Ovary (tissue), 9 donors: ENCODE data around the gene AFF2. TPM values are rescaled to one million over a fixed set of nuclear protein-coding genes. Genes with fewer than 3 reads are reported as not detected.

ENCODE experiments used
- DNase-seq, 5 donors: peaks; one replicate each; pipeline ENCODE4 v3.0.0-alpha.2; 2019 to 2020
- H3K27ac ChIP-seq, 2 donors: fragments of 200-600 bp; one replicate each; pipeline versions ENCODE4 v1.5.1 to v1.8.0; 2019 to 2022
- H3K27me3 ChIP-seq: fragments of 200-600 bp; one replicate; pipeline ENCODE4 v1.8.0; 2022
- H3K36me3 ChIP-seq: fragments of 200-600 bp; sonication (generic); one replicate; pipeline ENCODE4 v1.5.1; 2019
- H3K4me1 ChIP-seq: one replicate; pipeline ENCODE4 v1.8.1; 2013; ENCODE audit warnings: mild to moderate bottlenecking, moderate library complexity; ENCODE audit not compliant: insufficient read depth
- H3K4me3 ChIP-seq: fragments of 200-600 bp; sonication (generic); one replicate; pipeline ENCODE4 v1.5.1; 2017
- H3K9me3 ChIP-seq, 2 donors: fragments of 200-600 bp in 1 of 2; sonication (generic) in 1 of 2; one replicate each; pipeline versions ENCODE4 v1.5.1 to v1.8.1; 2013 to 2019; ENCODE audit warnings: mild to moderate bottlenecking in 1 of 2, moderate library complexity in 1 of 2
- EP300 ChIP-seq: sonication (generic); formaldehyde crosslinking; IDR thresholded peaks from one replicate; pipeline ENCODE4 v1.6.1; 2017; ENCODE audit warnings: antibody characterized with exemption
- POLR2A ChIP-seq: fragments of 450-650 bp; IDR thresholded peaks from one replicate; pipeline ENCODE4 v1.6.1; 2017; ENCODE audit warnings: antibody characterized with exemption, mild to moderate bottlenecking, moderate library complexity
- WGBS, 3 donors: extraction: QIAGEN DNeasy Blood & Tissue Kit in 1 of 3; methylation state at CpG; one replicate each; pipeline versions ENCODE4 v1.1.5 to v1.1.7; 2013 to 2017; 5-methylcytosine and 5-hydroxymethylcytosine counted together
- intact Hi-C, 4 donors: fragments of 100-400 bp; cut with DNase I; formaldehyde crosslinking; loops; one replicate each; pipeline versions ENCODE4 v1.11.0 to v1.15.1; 2022 to 2023
- polyA plus RNA-seq, 2 donors: library from polyadenylated mRNA; stranded (reverse); fragments of 200-250 nt in 1 of 2; fragments of 350-450 nt in 1 of 2; fragmentation: Illumina TruSeq in 1 of 2; extraction: RNeasy Lipid Tissue Mini Kit (QIAGEN cat#74804) in 1 of 2; gene quantifications; one replicate each; pipeline ENCODE4 v1.2.3, GENCODE V29; 2013 to 2014
- total RNA-seq, 7 donors: library from RNA; depleted of rRNA in 2 of 7; stranded (reverse); fragments of >200 nt in 2 of 7; fragmentation: NEBNext Ultra II Directional in 3 of 7; extraction: Animal tissue kit (Norgen Biotek cat#: 25700) in 3 of 7; gene quantifications; one replicate each; pipeline versions ENCODE4 v1.1.0 to v1.2.4, GENCODE V29; 2016 to 2023
- TF ChIP-seq, protein P1 (sequence below), 3 donors: fragments of 450-650 bp in 2 of 3; fragments of 200-600 bp in 1 of 3; IDR thresholded peaks; one replicate each; pipeline versions ENCODE4 v1.5.1 to v1.8.0; 2016 to 2022; ENCODE audit warnings: antibody characterized with exemption in 3 of 3, mild to moderate bottlenecking in 1 of 3
- donor health status: DM: no; HTN: no; CAD: no; lungs with moderate emphysema.
- donor health status: DM: no; HTN: no; CAD: no.
- donor health status: Bipolar disorder and iron deficiency.
- donor health status: DM: yes; HTN: yes; CAD: no.
- donor health status: DM: no; HTN: no; CAD: no.
- donor health status: DM: yes; HTN: yes; CAD: no.

AFF2 gene
- total and polyA plus RNA-seq, 9 donors, result 1.3 to 12.3 (median 4.6) TPM

DNA sequence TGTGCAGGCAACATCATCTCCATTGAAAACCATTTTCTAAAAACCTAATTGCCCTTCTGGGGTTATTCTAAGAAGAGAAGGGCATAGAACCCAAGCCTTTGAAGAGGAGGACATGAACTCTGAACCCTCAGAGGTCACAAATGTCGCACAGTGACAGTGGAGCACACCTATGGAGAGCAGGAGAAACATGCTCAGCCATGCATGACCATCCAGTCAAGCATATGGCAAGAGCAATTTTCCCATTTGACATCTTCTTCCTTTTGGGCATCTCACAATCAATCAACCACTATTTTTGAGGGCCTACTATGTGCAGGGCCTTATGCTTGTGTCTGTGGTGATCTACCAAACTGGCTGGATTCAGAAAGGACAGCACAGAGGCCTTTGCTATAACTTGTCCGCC, 30.1 kb upstream of the AFF2 start:
- intact Hi-C loops, result no loop called here
- TF ChIP-seq POLR2A (no peak), EP300 (no peak)
- TF ChIP-seq, protein P1, sequence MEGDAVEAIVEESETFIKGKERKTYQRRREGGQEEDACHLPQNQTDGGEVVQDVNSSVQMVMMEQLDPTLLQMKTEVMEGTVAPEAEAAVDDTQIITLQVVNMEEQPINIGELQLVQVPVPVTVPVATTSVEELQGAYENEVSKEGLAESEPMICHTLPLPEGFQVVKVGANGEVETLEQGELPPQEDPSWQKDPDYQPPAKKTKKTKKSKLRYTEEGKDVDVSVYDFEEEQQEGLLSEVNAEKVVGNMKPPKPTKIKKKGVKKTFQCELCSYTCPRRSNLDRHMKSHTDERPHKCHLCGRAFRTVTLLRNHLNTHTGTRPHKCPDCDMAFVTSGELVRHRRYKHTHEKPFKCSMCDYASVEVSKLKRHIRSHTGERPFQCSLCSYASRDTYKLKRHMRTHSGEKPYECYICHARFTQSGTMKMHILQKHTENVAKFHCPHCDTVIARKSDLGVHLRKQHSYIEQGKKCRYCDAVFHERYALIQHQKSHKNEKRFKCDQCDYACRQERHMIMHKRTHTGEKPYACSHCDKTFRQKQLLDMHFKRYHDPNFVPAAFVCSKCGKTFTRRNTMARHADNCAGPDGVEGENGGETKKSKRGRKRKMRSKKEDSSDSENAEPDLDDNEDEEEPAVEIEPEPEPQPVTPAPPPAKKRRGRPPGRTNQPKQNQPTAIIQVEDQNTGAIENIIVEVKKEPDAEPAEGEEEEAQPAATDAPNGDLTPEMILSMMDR (IDR thresholded peaks at IDR 0.05), result no peak
- Histone ChIP-seq H3K27me3 (no peaks in the 10 kb centered on the region), H3K36me3 (no peaks in the 10 kb centered on the region), H3K4me1 (no peaks in the 10 kb centered on the region), H3K9me3 (no peaks in the 10 kb centered on the region), H3K4me3 (no peak overlapping the region), H3K27ac (no peak overlapping the region)
- DNase-seq, result no peak
- 64 to 76% (median 75%) methylated on average over 2 of the region's 2 CpGs for WGBS, 3 donors

DNA sequence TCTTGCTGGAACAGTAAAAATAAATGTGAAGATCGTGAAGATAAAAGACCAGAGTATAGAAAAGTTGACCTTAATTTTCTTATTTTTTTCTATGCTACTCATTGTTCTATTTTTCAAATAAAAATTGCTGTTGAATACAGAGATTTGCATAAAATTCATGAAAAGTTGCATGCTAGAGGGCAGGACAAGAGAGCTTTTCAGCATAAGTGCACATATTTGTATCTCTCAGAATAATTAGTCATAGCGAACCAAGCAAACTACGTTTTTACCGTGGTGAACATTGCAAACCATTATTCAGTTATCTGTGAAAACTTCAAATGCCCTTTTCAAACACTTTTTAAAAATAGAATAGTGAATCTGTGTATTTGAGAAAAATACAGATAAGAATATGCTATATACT, 26.4 kb upstream of the AFF2 start:
- intact Hi-C loops, result no loop called here
- no peak for DNase-seq
- Histone ChIP-seq H3K4me1 (no peaks in the 10 kb centered on the region), H3K36me3 (no peaks in the 10 kb centered on the region), H3K4me3 (no peak overlapping the region), H3K27me3 (no peaks in the 10 kb centered on the region), H3K9me3 (no peaks in the 10 kb centered on the region), H3K27ac (no peak overlapping the region)
- TF ChIP-seq POLR2A (no peak), EP300 (no peak)
- TF ChIP-seq, protein P1 (IDR thresholded peaks at IDR 0.05), result no peak
- WGBS, 3 donors, result 54 to 64% (median 64%) methylated on average over 4 of the region's 4 CpGs

DNA sequence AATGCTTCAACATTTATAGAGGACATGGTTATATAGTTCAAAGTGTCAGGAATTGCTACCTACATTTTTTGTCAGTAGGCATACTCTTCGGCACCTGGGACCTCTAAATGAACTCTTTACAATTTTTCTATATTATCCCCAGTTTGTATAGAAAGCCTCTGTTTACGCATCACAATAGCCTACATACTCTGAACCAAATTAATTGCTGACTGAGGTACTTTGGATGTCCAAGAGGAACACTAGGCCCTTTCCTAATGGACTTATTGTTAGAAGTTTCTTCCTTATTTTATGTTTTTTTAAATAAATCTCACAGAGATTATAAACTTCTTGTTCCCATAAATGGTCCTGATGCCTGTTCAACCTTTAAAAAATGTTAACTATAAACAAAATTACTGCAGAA, 8.4 kb upstream of the AFF2 start:
- 76 to 84% (median 82%) methylated on average over 2 of the region's 2 CpGs for WGBS, 3 donors
- intact Hi-C loops, result no loop called here
- H3K4me3 ChIP-seq, result no peak overlapping the region
- no peaks in the 10 kb centered on the region for H3K9me3 ChIP-seq
- no peaks in the 10 kb centered on the region for H3K36me3 ChIP-seq
- H3K27ac ChIP-seq, result no peak overlapping the region
- TF ChIP-seq EP300 (no peak), POLR2A (no peak)
- TF ChIP-seq, protein P1 (IDR thresholded peaks at IDR 0.05), result no peak
- H3K27me3 ChIP-seq, result no peaks in the 10 kb centered on the region
- no peak for DNase-seq
- H3K4me1 ChIP-seq, result no peaks in the 10 kb centered on the region

DNA sequence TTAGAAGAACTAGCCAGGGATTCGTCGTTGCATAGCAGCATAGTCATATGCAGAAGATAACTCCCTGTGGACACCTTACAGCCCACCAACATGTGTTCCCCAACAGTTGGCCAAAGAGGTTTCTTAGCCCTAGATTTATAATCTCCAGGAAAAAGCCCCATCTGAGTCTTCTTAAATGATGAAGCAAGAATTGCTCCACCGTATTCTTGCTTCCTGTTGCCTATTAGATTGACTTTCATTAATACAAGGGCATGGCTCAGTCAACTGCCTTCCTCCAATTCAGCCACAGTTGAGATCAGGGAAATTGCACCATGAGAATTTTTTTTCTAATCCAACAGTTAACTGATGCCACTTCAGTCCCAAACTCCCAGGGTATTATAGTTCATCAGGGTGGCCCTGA, 5.2 kb upstream of the AFF2 start:
- Histone ChIP-seq H3K4me1 (no peaks in the 10 kb centered on the region), H3K9me3 (no peaks in the 10 kb centered on the region), H3K27ac (no peak overlapping the region), H3K4me3 (no peak overlapping the region), H3K27me3 (no peaks in the 10 kb centered on the region), H3K36me3 (no peaks in the 10 kb centered on the region)
- 60 to 73% (median 68%) methylated on average over 3 of the region's 3 CpGs for WGBS, 3 donors
- no peak for DNase-seq
- no peak for TF ChIP-seq EP300
- TF ChIP-seq, protein P1 (IDR thresholded peaks at IDR 0.05), result no peak
- no peak for TF ChIP-seq POLR2A
- intact Hi-C loops, result no loop called here

DNA sequence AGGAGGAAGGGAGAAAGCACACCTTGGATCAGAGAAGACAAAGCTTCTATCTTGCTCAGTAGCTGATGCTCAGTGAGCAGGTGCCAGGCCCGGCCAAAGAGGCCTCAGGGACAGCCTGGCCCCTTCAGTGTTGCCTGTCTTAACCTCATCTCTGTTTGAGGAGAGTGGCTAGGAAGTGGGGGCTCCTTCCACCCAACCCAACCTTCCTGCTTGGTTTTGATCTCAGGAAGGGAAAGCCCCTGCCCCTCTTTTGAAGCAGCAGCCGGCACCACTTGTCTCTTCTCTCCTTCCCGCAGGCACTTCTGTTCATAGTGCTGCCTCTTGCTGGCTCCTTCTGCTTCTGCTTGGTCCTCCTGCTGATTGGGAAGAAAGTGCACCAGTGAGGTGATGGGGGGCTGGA, 2.4 kb upstream of the AFF2 start:
- intact Hi-C loops, result no loop called here
- TF ChIP-seq, protein P1 (IDR thresholded peaks at IDR 0.05), result no peak
- TF ChIP-seq EP300, result no peak
- TF ChIP-seq POLR2A, result no peak

More for the DNA sequence above, 2.4 kb upstream of the AFF2 start:
- WGBS, 3 donors, result 59 to 65% (median 61%) methylated on average over 3 of the region's 3 CpGs
- Histone ChIP-seq H3K36me3 (no peaks in the 10 kb centered on the region), H3K4me3 (no peak overlapping the region), H3K9me3 (no peaks in the 10 kb centered on the region), H3K4me1 (no peaks in the 10 kb centered on the region), H3K27me3 (no peaks in the 10 kb centered on the region), H3K27ac (no peak overlapping the region)
- DNase-seq, result no peak
